ENCODE results near the gene JMJD4.

- TF ChIP-seq CTCF (conservative IDR thresholded peaks at IDR 0.05), result no peak
- TF ChIP-seq EZH2 (IDR thresholded peaks at IDR 0.05; ENCODE audit: low read depth), result no peak
Measured at GRCh38 chr1:227763246-227764018, 28.3 kb upstream of the JMJD4 start.

Data from PC-9 (cell line).